Mesothelial cell of epicardium (in vitro differentiated cells): ENCODE results near the gene ZDHHC11. TPM values are rescaled to one million over a fixed set of nuclear protein-coding genes. Genes with fewer than 3 reads are reported as not detected.

ENCODE experiments used
- DNase-seq, 2 experiments: peaks; one replicate each; pipeline ENCODE4 v3.0.0; 2021; ENCODE audit warnings: low spot score in 2 of 2; ENCODE audit not compliant: unreplicated experiment in 2 of 2
- H3K27ac Mint-ChIP-seq: 2 replicates; pipeline ENCODE4 v1.8.0; 2021; ENCODE audit warnings: mixed read lengths
- H3K27me3 Mint-ChIP-seq: 2 replicates; pipeline ENCODE4 v1.8.0; 2021; ENCODE audit warnings: low read depth, mixed read lengths
- H3K36me3 Mint-ChIP-seq: 2 replicates; pipeline ENCODE4 v1.8.0; 2021; ENCODE audit warnings: mixed read lengths
- H3K4me1 Mint-ChIP-seq: 2 replicates; pipeline ENCODE4 v1.8.0; 2021; ENCODE audit warnings: mixed read lengths
- H3K4me3 Mint-ChIP-seq: 2 replicates; pipeline ENCODE4 v1.8.0; 2021; ENCODE audit warnings: mild to moderate bottlenecking, moderate library complexity, mixed read lengths
- H3K9me3 Mint-ChIP-seq: 2 replicates; pipeline ENCODE4 v1.8.0; 2021; ENCODE audit warnings: mixed read lengths
- total RNA-seq: library from RNA; stranded (reverse); gene quantifications from 3 replicates; pipeline ENCODE4 v1.2.1, GENCODE V29; 2021
- TF ChIP-seq, protein P1 (sequence below): fragments of 200-600 bp; sonication (generic); IDR thresholded peaks from one replicate; pipeline ENCODE4 v1.5.0; 2021; ENCODE audit warnings: antibody characterized with exemption; ENCODE audit not compliant: unreplicated experiment

ZDHHC11 gene
- total RNA-seq, 1 donor from 2014 or later = 11.4 TPM

DNA sequence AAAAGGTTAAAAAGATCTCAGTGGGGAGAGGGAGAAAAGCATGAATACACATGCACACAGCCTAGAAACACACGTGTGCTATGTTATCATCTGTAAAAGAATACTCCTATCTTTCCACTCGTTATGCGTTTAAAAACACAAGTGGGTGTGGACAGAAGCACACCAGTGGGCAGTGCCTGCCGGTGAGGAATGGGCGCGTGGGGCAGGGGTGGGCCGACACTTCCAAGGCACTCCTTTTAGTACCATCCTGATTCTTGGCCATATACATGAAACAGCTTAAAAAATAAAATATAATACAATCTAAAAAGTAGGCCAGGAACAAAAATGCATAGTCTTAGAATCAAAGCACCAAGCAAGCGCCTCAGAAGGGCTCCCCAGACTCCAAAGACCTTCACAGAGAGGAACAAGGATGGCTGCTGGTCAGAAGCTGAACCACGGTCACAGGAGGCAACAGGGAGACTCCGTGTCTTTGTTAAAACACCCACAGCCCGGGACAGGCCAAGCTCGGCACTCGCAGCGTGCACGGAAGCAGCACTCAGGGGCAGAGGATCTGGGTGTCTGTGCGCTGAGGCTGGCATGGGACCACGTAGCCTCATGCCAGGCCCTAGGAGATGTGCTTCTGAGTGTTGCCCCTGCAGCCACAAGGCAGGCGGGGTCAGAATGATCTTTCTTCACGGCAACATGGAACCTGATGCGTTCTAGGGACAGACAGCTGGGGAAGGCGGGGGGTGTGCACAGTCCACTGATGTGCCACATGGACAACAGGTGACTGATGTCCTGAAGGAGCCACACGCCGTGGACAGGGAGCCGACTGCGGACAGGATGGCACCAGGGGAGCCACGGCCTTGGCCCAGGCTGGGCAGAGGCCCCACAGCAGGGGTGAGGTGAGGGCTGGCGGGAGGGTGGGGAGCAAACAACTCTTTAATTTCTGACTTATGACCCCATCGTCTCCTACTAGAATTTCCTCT is 25.9 kb upstream of the ZDHHC11 start:
- no peaks in the 10 kb centered on the region for H3K4me1 Mint-ChIP-seq
- H3K36me3 Mint-ChIP-seq = peaks cover 31% of the 10 kb centered on the region
- TF ChIP-seq, protein P1, sequence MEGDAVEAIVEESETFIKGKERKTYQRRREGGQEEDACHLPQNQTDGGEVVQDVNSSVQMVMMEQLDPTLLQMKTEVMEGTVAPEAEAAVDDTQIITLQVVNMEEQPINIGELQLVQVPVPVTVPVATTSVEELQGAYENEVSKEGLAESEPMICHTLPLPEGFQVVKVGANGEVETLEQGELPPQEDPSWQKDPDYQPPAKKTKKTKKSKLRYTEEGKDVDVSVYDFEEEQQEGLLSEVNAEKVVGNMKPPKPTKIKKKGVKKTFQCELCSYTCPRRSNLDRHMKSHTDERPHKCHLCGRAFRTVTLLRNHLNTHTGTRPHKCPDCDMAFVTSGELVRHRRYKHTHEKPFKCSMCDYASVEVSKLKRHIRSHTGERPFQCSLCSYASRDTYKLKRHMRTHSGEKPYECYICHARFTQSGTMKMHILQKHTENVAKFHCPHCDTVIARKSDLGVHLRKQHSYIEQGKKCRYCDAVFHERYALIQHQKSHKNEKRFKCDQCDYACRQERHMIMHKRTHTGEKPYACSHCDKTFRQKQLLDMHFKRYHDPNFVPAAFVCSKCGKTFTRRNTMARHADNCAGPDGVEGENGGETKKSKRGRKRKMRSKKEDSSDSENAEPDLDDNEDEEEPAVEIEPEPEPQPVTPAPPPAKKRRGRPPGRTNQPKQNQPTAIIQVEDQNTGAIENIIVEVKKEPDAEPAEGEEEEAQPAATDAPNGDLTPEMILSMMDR = no peak
- H3K9me3 Mint-ChIP-seq = no peaks in the 10 kb centered on the region
- DNase-seq = no peak
- H3K27me3 Mint-ChIP-seq = no peaks in the 10 kb centered on the region
- no peak overlapping the region for H3K4me3 Mint-ChIP-seq
- H3K27ac Mint-ChIP-seq = no peak overlapping the region

DNA sequence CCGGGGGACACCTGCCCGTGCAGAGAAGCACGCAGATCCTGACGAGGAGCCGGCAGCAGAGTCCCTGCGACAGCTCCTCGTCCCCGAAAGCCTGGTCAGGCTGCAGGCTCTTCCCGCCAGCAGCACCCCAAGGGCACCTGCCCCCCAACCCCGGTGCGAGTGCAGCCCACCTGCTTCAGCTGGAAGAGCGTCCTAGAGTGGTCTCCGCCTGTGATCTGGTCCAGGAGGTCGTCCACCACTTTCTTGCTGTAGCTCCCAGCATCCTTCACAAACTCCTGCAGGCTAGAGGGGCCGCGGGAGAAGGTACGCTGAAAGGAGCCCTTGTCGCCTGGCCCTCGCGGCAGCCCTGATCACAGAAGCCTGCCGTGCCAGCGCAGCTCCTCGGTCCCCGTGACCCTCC is 25.1 kb upstream of the ZDHHC11 start:
- H3K9me3 Mint-ChIP-seq = no peaks in the 10 kb centered on the region
- no peak for DNase-seq
- no peaks in the 10 kb centered on the region for H3K4me1 Mint-ChIP-seq
- no peaks in the 10 kb centered on the region for H3K27me3 Mint-ChIP-seq
- H3K36me3 Mint-ChIP-seq = peaks cover 27% of the 10 kb centered on the region
- TF ChIP-seq, protein P1 = no peak
- no peak overlapping the region for H3K27ac Mint-ChIP-seq
- no peak overlapping the region for H3K4me3 Mint-ChIP-seq

DNA sequence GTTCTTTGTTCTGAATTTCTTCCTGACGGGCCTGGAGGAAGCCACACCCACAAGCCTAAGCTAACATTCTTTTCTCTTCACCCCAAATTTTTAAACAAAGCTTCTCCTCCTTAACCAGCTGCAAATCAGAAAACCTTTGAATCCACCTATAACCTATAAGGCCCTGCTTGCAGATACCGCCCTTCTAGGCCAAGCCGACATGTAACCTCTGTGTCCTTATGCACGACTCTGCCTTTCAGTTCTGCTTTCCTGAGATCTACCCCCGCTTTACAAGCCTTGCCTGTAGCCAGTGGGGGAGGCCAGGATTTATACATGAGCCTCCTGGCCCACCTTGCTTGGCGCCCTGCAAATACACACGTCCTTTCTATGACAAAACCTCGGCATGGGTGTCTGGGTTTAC is 22.5 kb upstream of the ZDHHC11 start:
- Mint-ChIP-seq H3K36me3 (peaks cover 43% of the 10 kb centered on the region), H3K4me3 (no peak overlapping the region), H3K4me1 (no peaks in the 10 kb centered on the region), H3K9me3 (no peaks in the 10 kb centered on the region), H3K27ac (peak overlapping the region; percentile 8), H3K27me3 (no peaks in the 10 kb centered on the region)
- no peak for DNase-seq
- TF ChIP-seq, protein P1 = no peak

DNA sequence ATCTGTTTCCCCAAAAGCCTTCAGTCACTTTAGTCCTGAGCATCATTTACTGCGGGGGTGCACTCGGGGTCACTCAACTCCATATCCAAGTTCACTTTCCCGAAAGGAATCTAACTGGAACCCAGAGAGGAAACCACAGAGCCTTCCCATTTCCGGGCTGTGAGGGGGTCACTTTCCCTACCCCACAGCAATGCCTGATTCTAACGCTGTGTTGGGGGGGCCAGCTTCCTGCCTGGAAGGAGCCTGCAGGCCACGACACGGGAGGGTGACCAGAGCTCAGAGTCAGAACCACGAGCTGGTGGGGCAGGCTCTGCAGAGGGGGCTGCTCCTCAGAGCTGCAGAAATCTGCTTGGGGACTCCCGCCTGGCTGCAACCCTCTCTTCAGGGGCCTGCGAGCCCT is 21.5 kb upstream of the ZDHHC11 start:
- H3K27ac Mint-ChIP-seq = no peak overlapping the region
- no peak overlapping the region for H3K4me3 Mint-ChIP-seq
- no peaks in the 10 kb centered on the region for H3K4me1 Mint-ChIP-seq
- H3K36me3 Mint-ChIP-seq = peaks cover 48% of the 10 kb centered on the region
- DNase-seq = no peak
- TF ChIP-seq, protein P1 = no peak
- H3K27me3 Mint-ChIP-seq = no peaks in the 10 kb centered on the region
- H3K9me3 Mint-ChIP-seq = no peaks in the 10 kb centered on the region

DNA sequence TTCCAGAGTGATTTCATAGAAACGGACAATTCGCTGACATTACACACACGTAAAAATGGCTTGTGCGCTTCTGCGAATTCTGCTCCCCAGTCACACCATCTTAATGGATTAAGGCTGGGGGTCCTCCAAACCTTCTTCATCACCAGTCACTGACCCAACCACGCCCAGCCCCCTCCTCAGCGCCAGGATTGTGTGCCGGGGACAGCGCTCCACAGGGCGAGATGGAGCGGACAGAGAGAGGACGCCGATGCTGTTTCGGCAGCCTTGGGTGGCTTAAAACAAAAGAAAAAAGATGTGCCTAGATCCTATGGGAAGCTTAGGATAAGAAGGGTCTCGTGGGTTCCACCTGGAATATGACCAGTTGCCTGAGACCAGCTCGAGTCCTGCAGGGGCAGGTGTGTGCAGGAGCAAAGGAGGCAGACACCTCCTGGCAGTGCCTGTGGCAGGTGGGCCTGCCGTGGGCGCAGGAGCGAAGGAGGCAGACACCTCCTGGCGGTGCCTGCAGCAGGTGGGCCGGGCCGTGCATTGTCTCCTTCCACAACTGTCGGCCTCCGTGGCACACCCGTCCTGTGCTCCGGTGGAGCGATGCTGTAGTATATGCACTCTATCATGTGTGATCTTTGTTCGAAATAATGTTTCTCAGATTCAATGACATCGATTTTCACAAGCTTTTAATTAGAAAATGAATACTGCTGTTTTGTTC is 21.0 kb upstream of the ZDHHC11 start:
- no peaks in the 10 kb centered on the region for H3K4me1 Mint-ChIP-seq
- TF ChIP-seq, protein P1 = no peak
- H3K4me3 Mint-ChIP-seq = no peak overlapping the region
- no peaks in the 10 kb centered on the region for H3K9me3 Mint-ChIP-seq
- peaks cover 50% of the 10 kb centered on the region for H3K36me3 Mint-ChIP-seq
- no peaks in the 10 kb centered on the region for H3K27me3 Mint-ChIP-seq
- no peak overlapping the region for H3K27ac Mint-ChIP-seq
- no peak for DNase-seq
